ENCODE measurements around the gene SCLY.

Gene SCLY

GRCh38 chr2:238140721-238141540, 80.1 kb downstream of the SCLY start:
- no peak for DNase-seq (ENCODE audit: low read depth)

DNA sequence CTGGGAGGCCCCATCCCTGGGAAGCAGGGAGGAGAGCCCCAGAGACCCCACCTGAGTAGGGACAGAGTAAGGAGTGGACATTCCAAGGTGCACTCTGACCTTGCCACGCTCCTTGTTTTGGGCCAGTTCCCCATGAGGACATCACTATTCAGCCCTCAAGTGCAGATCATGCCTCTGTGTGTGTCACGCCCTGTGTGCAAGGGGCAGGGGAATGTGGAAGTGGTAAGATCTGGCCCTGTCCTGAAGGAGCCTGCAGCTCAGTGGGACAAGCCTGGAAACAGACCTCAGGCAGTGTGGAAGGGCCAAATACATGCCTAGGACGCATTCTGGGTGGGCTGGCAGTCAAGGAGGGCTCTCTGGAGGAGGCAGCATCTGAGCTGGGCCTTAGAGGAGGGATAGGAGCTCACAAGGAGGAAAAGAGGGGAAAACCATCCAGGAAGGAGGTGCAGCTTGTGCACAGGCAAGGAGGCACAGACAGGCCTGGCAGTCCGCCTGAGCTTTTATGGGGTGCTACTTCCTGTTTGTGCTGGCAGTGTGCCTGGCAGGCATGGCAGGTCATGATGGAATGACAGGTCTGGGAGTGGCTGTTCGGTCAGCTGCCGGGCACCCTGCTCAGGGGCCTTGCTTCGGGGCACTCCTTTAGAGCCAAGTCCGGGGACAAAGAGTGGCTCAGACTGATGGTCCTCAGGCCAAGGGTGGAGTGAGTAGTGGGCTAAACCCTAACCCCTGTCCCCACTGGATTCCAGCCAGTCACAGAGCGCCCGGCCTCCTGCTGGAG, 80.9 kb downstream of the SCLY start:
- no peak for DNase-seq (ENCODE audit: low read depth)

- DNase-seq (ENCODE audit: low read depth): no peak
These were observed 81.8 kb downstream of the SCLY start for GRCh38 chr2:238142382-238143205.

DNA sequence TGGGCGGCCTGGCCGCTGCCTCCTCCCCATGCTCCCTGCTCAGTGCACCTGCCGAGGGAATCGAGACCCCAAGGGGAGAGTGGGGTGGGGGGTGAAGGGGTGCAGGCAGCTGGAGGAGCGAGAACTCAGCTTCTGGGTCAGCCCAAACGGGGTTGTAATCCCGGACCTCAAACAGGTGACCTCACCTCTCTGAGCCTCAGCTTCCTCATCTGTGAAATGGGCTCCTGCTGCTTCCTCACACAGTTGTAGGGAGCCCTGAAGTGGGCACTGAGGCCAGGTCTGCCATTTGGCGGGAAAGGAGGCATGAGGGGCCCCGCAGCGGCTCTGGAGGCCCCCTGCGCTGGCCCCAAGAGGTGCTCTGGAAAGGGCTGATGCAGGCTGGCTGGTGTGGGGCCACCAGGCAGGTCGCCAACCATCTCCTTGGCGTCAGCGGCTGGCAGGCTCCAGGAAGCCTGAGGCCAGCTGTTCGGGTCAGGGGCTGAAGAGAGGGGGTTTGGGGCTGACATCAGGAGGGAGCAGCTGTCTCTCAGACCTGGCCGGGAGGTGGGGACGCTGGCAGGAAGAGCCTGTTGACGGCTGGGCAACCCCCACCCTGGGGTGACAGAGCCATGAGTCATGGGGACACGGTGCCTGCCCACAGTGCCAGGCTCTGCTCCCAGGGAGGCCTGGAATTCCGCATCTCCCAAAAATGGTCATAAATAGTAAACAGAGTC, 82.6 kb downstream of the SCLY start:
- no peak for DNase-seq (ENCODE audit: low read depth)

- DNase-seq (ENCODE audit: low read depth): no peak
These were observed 83.5 kb downstream of the SCLY start for GRCh38 chr2:238144262-238144661.

GRCh38 chr2:238145046-238145445, 84.2 kb downstream of the SCLY start:
- DNase-seq (ENCODE audit: low read depth): no peak

- no peak for DNase-seq (ENCODE audit: low read depth)
These were observed 85.0 kb downstream of the SCLY start for GRCh38 chr2:238145851-238146250.

- no peak for DNase-seq (ENCODE audit: low read depth)
These were observed 86.2 kb downstream of the SCLY start for GRCh38 chr2:238146884-238147544.

DNA sequence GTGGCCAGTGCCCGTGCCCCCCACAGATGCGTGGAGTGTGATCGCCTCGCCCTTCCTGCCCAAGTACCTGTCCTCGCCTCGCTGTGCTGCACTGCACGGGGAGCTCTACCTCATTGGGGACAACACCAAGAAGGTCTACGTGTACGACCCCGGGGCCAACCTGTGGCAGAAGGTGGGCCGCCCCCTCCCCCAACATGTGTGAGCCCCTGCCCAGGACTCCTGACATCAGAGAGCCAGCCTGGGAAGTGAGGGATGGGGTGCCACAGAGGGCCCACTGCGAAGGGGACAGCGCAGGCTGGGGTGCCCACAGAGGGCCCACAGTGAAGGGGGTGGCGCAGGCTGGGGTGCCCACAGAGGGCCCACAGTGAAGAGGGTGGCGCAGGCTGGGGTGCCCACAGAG, 88.2 kb downstream of the SCLY start:
- DNase-seq (ENCODE audit: low read depth): no peak
